Caki2 (cell line): ENCODE measurements around the gene MRPL42. TPM values are rescaled to one million over a fixed set of nuclear protein-coding genes. Genes with fewer than 3 reads are reported as not detected.

Experiments used
- total RNA-seq: library from RNA; depleted of rRNA; stranded (reverse); fragments of >200 nt; shearing (Covaris generic); gene quantifications from 2 replicates; pipeline ENCODE4 v1.2.3, GENCODE V29; 2014; ENCODE audit warnings: low replicate concordance; rRNA removed

MRPL42 gene
- total RNA-seq, 1 experiment from 2014 or later, result 48.3 TPM

Other genes with a start within 250 kb of the MRPL42 start
- gene NUDT4, start 89.6 kb upstream of the MRPL42 start, total RNA-seq, result 17.8 and 30.1 TPM in 2 replicates
- gene UBE2N, start 25.6 kb upstream of the MRPL42 start, total RNA-seq, result 32.5 and 53.2 TPM in 2 replicates
- 4.9 and 7.1 TPM in 2 replicates for gene SOCS2, start 105.2 kb downstream of the MRPL42 start, total RNA-seq
- 15.4 and 21.8 TPM in 2 replicates for gene CRADD, start 209.9 kb downstream of the MRPL42 start, total RNA-seq